ENCODE measurements around the gene OR8B3. TPM values are rescaled to one million over a fixed set of nuclear protein-coding genes. Genes with fewer than 3 reads are reported as not detected.

OR8B3 gene
- total and polyA plus RNA-seq, 4 donors = not detected

Other genes with a start within 250 kb of the OR8B3 start
- not detected for gene OR10D3, start 215.7 kb downstream of the OR8B3 start, total RNA-seq
- not detected for gene OR10D3, start 215.7 kb downstream of the OR8B3 start, polyA plus RNA-seq
- gene OR8G1, start 157.9 kb downstream of the OR8B3 start, total RNA-seq = not detected
- not detected for gene OR8G1, start 157.9 kb downstream of the OR8B3 start, polyA plus RNA-seq
- gene OR8G5, start 142.6 kb downstream of the OR8B3 start, total RNA-seq = under 1 TPM in 1 of 2 donors, not detected in 1; 0.34 TPM
- gene OR8G5, start 142.6 kb downstream of the OR8B3 start, polyA plus RNA-seq = under 1 TPM; 0.10 to 0.13 TPM
- not detected for gene OR8D1, start 85.1 kb downstream of the OR8B3 start, total RNA-seq
- not detected for gene OR8D1, start 85.1 kb downstream of the OR8B3 start, polyA plus RNA-seq
- gene OR8D2, start 78.8 kb downstream of the OR8B3 start, total RNA-seq = not detected
- gene OR8D2, start 78.8 kb downstream of the OR8B3 start, polyA plus RNA-seq = not detected
- gene OR8B2, start 14.5 kb downstream of the OR8B3 start, total RNA-seq = not detected
- gene OR8B2, start 14.5 kb downstream of the OR8B3 start, polyA plus RNA-seq = not detected
- not detected for gene OR8B4, start 25.8 kb upstream of the OR8B3 start, total RNA-seq
- not detected for gene OR8B4, start 25.8 kb upstream of the OR8B3 start, polyA plus RNA-seq
- gene OR8B8, start 46.7 kb upstream of the OR8B3 start, total RNA-seq = not detected
- not detected for gene OR8B8, start 46.7 kb upstream of the OR8B3 start, polyA plus RNA-seq
- gene OR8B12, start 144.6 kb upstream of the OR8B3 start, total RNA-seq = not detected
- gene OR8B12, start 144.6 kb upstream of the OR8B3 start, polyA plus RNA-seq = not detected
- gene OR8A1, start 171.0 kb upstream of the OR8B3 start, total RNA-seq = not detected
- not detected for gene OR8A1, start 171.0 kb upstream of the OR8B3 start, polyA plus RNA-seq
- gene PANX3, start 212.4 kb upstream of the OR8B3 start, total RNA-seq = not detected
- not detected for gene PANX3, start 212.4 kb upstream of the OR8B3 start, polyA plus RNA-seq
- 10 to 100 TPM; 42.3 to 47.0 TPM for gene TBRG1, start 223.8 kb upstream of the OR8B3 start, total RNA-seq
- 10 to 100 TPM; 31.3 to 32.9 TPM for gene TBRG1, start 223.8 kb upstream of the OR8B3 start, polyA plus RNA-seq

Data from lung (tissue), 4 donors.